Hepatocyte (in vitro differentiated cells): ENCODE results near the gene GLI2.

Experiments used
- EZH2 ChIP-seq: fragments of 200-600 bp; sonication (generic); IDR thresholded peaks from 2 replicates; pipeline ENCODE4 v1.6.1; 2016; ENCODE audit warnings: antibody characterized with exemption, mild to moderate bottlenecking, borderline replicate concordance
- EZH2phosphoT487 ChIP-seq: fragments of 200-600 bp; sonication (generic); IDR thresholded peaks from one replicate; pipeline ENCODE4 v1.6.1; 2018; ENCODE audit warnings: antibody characterized with exemption, mild to moderate bottlenecking, low read depth, moderate library complexity; ENCODE audit not compliant: unreplicated experiment, severe bottlenecking
- TF ChIP-seq, protein P1 (sequence below): fragments of 200-600 bp; sonication (generic); IDR thresholded peaks from 2 replicates; pipeline ENCODE4 v1.5.1; 2016; ENCODE audit warnings: antibody characterized with exemption, mild to moderate bottlenecking; ENCODE audit not compliant: poor library complexity

DNA sequence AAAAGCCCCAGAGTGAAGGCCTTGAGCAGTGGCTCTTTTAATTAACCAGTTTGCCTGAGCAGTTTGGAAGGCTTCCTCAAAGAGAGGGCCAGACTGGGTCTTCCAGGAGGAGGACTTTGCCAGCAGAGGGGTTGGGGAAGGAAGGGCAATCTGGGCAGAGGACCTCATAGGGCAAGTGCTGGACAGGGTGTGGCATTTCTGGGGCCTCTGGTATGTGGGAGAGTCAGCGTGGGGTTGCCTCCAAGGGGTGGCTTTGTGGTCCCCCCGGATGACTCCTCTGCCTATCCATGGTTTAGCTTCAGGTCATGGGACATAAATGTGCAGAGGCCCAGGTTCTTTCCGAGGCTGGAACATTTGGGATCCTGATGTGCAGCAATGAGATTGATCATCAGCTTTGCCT lies 12.6 kb downstream of the GLI2 start:
- TF ChIP-seq, protein P1, sequence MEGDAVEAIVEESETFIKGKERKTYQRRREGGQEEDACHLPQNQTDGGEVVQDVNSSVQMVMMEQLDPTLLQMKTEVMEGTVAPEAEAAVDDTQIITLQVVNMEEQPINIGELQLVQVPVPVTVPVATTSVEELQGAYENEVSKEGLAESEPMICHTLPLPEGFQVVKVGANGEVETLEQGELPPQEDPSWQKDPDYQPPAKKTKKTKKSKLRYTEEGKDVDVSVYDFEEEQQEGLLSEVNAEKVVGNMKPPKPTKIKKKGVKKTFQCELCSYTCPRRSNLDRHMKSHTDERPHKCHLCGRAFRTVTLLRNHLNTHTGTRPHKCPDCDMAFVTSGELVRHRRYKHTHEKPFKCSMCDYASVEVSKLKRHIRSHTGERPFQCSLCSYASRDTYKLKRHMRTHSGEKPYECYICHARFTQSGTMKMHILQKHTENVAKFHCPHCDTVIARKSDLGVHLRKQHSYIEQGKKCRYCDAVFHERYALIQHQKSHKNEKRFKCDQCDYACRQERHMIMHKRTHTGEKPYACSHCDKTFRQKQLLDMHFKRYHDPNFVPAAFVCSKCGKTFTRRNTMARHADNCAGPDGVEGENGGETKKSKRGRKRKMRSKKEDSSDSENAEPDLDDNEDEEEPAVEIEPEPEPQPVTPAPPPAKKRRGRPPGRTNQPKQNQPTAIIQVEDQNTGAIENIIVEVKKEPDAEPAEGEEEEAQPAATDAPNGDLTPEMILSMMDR = no peak
- TF ChIP-seq EZH2 (no peak), EZH2phosphoT487 (no peak)
